ENCODE measurements around the gene BOC. TPM values are rescaled to one million over a fixed set of nuclear protein-coding genes. Genes with fewer than 3 reads are reported as not detected.

Gene BOC
- total and polyA plus RNA-seq, 2 experiments from 2014 or later = 18.4 to 21.6 TPM

DNA sequence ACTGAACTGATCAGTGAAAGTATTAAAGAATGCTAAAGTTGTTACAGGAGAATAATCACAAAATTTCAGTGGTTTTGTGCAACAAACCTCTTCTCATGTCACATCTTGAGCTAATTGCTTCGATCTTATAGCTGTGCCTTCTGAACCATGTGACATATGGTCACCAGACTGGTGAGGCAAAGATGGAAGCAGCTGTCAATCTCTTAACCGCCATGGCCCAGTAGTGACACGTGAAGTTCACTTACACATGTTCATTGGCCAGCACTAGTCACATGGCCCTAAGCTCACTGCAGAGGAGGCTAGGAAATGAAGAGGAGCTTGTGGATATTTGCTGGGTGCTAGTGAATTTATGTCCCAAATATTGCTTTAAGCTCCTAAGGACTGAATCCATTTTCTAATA lies 32.5 kb downstream of the BOC start:
- peaks cover 41% of the 10 kb centered on the region for H3K79me2 ChIP-seq (ENCODE audit: insufficient read depth)
- H3K4me3 ChIP-seq = no peak overlapping the region
- no peak overlapping the region for H3K9ac ChIP-seq
- in situ Hi-C loops (cut with MboI) = no loop called here
- 71 to 82% methylated on average over 3 of the region's 3 CpGs for WGBS, 2 experiments (ENCODE audit: low coverage in 1 of 2, low lambda C conversion rate in 2 of 2, missing lambda C conversion rate in 2 of 2)
- no peak overlapping the region for H2AFZ ChIP-seq
- peaks cover 52% of the 10 kb centered on the region for H3F3A ChIP-seq (ENCODE audit: insufficient read depth)
- no peaks in the 10 kb centered on the region for H3K27me3 ChIP-seq (replicated peaks; ENCODE audit: insufficient read depth)
- no peaks in the 10 kb centered on the region for H3K36me3 ChIP-seq (ENCODE audit: low read depth)
- H3K27ac ChIP-seq = no peak overlapping the region
- no peaks in the 10 kb centered on the region for H3K9me3 ChIP-seq (ENCODE audit: low read depth)
- no peak for DNase-seq
- no peaks in the 10 kb centered on the region for H4K20me1 ChIP-seq (ENCODE audit: insufficient read depth)
- H3K9me2 ChIP-seq (ENCODE audit: insufficient read depth) = no peaks in the 10 kb centered on the region
- peaks cover 66% of the 10 kb centered on the region for H3K4me1 ChIP-seq (ENCODE audit: insufficient read depth)
- no peak overlapping the region for H3K4me2 ChIP-seq (ENCODE audit: unreplicated experiment)
- no peak for TF ChIP-seq EZH2phosphoT487 (IDR thresholded peaks at IDR 0.05; ENCODE audit: insufficient read depth, low read depth)
- no peak for TF ChIP-seq EZH2 (IDR thresholded peaks at IDR 0.05; ENCODE audit: insufficient read depth, poor library complexity, severe bottlenecking)

DNA sequence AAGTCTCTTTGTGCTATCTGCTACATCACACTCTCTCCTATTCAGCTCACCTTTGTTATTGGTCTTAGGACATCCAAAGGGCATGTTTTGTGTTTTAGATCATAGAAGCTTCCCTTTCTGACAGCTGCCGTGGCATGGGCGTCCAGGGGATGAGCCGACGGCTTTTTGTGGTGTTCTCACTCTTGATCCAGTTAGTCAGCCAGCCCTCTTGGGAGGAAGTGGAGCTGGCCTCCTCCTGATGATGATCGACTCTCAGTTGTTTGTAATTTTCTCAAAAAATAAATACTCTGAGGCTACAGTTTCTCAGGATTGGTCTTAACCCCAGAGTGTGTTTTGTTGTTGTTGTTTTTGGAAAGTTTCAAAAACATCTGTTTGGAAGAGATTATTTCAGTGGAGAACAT lies 34.4 kb downstream of the BOC start:
- no peaks in the 10 kb centered on the region for H3K9me2 ChIP-seq (ENCODE audit: insufficient read depth)
- peak; percentile 90 for DNase-seq
- peak overlapping the region; percentile 68 for H3K27ac ChIP-seq
- WGBS, 2 experiments (ENCODE audit: low coverage in 1 of 2, low lambda C conversion rate in 2 of 2, missing lambda C conversion rate in 2 of 2) = 0% methylated on average over 5 of the region's 5 CpGs
- H3K36me3 ChIP-seq (ENCODE audit: low read depth) = no peaks in the 10 kb centered on the region
- peaks cover 40% of the 10 kb centered on the region for H3K79me2 ChIP-seq (ENCODE audit: insufficient read depth)
- H3F3A ChIP-seq (ENCODE audit: insufficient read depth) = peaks cover 60% of the 10 kb centered on the region
- no peaks in the 10 kb centered on the region for H4K20me1 ChIP-seq (ENCODE audit: insufficient read depth)
- in situ Hi-C loops (cut with MboI) = no loop called here
- peak overlapping the region; percentile 29; the same call in 1 of the 2 replicates for H3K4me3 ChIP-seq
- H3K4me1 ChIP-seq (ENCODE audit: insufficient read depth) = peaks cover 70% of the 10 kb centered on the region
- peak overlapping the region; percentile 63 for H3K9ac ChIP-seq
- H2AFZ ChIP-seq = peak overlapping the region; percentile 28
- TF ChIP-seq EZH2 (IDR thresholded peaks at IDR 0.05; ENCODE audit: insufficient read depth, poor library complexity, severe bottlenecking) (no peak), EZH2phosphoT487 (IDR thresholded peaks at IDR 0.05; ENCODE audit: insufficient read depth, low read depth) (no peak)
- H3K4me2 ChIP-seq (ENCODE audit: unreplicated experiment) = peak overlapping the region; percentile 79
- no peaks in the 10 kb centered on the region for H3K9me3 ChIP-seq (ENCODE audit: low read depth)
- H3K27me3 ChIP-seq (replicated peaks; ENCODE audit: insufficient read depth) = no peaks in the 10 kb centered on the region

DNA sequence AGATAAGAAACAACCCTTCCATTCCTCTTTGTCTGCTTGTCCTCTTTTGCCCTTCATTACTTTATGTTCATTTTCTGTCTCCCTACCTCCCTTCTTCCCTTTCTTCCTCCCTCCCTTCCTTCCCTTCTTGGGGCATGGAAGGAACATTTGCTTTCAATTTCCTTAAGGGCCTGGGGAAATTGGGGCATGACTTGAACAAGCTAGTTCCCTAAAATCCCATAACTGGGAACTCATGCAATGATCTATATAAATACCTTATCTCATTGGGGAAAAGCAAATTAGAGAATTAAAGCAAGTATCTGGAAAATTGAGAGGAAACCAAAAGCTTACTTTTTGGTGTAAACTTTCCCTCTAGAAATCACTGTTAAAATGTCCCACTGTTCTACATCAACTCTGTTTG lies 35.7 kb downstream of the BOC start:
- peaks cover 40% of the 10 kb centered on the region for H3K79me2 ChIP-seq (ENCODE audit: insufficient read depth)
- peaks cover 57% of the 10 kb centered on the region for H3K4me1 ChIP-seq (ENCODE audit: insufficient read depth)
- peak overlapping the region; percentile 81 for H3K27ac ChIP-seq
- peak overlapping the region; percentile 79 for H3K4me2 ChIP-seq (ENCODE audit: unreplicated experiment)
- in situ Hi-C loops (cut with MboI) = no loop called here
- no peak overlapping the region for H3K9ac ChIP-seq
- H2AFZ ChIP-seq = no peak overlapping the region
- no peaks in the 10 kb centered on the region for H3K9me2 ChIP-seq (ENCODE audit: insufficient read depth)
- TF ChIP-seq EZH2phosphoT487 (IDR thresholded peaks at IDR 0.05; ENCODE audit: insufficient read depth, low read depth) = no peak
- no peak for TF ChIP-seq EZH2 (IDR thresholded peaks at IDR 0.05; ENCODE audit: insufficient read depth, poor library complexity, severe bottlenecking)
- peak overlapping the region; percentile 30 for H3K4me3 ChIP-seq
- peaks cover 51% of the 10 kb centered on the region for H3F3A ChIP-seq (ENCODE audit: insufficient read depth)
- no peaks in the 10 kb centered on the region for H3K9me3 ChIP-seq (ENCODE audit: low read depth)
- H3K27me3 ChIP-seq (replicated peaks; ENCODE audit: insufficient read depth) = no peaks in the 10 kb centered on the region
- 0 out of 2 replicates have a peak, but pooled peaks cover 6% of the 10 kb centered on the region for H3K36me3 ChIP-seq (ENCODE audit: low read depth)
- DNase-seq = no peak
- H4K20me1 ChIP-seq (ENCODE audit: insufficient read depth) = no peaks in the 10 kb centered on the region

DNA sequence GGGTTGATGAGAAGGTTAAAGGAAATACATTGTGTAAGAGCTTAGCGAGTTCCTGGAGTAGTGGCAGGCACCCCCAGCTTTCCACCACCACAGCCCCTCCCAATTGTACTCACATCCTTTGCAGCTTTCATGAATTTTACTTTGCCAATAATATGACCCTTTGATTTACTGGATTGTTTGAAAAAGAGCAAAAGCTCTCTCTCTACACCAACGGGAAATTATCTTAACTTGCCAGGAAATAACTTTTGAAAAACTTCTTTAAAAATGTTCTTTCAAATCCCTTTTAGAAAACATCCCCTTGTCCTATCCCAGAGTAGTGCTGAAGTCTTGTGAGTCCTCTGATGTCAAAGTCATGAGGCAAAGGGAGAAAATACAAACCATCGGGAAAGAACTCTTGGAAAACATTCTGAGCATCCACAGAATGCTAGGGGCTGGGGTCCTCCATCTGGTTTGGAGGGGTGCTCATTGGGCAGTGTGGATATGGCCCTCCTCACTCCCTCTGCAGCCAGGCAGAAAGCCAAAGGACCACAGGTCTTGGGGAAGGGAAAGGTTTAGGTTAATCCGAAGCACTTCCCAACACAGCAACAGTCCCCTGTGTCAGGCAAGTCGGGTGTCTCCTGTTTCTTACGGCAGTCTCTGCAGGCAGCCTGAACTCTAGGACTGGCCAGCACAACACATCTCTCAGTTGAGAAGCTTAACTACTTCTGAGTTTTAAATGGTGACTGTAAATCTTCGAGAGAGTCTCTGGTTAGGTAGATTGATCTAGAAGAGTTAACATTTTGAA lies 36.5 kb downstream of the BOC start:
- no peak overlapping the region for H3K4me3 ChIP-seq
- H3K9me3 ChIP-seq (ENCODE audit: low read depth) = no peaks in the 10 kb centered on the region
- peaks cover 36% of the 10 kb centered on the region for H3K79me2 ChIP-seq (ENCODE audit: insufficient read depth)
- peak overlapping the region; percentile 79 for H3K4me2 ChIP-seq (ENCODE audit: unreplicated experiment)
- no peaks in the 10 kb centered on the region for H3K27me3 ChIP-seq (replicated peaks; ENCODE audit: insufficient read depth)
- 4 to 5% methylated on average over 7 of the region's 7 CpGs for WGBS, 2 experiments (ENCODE audit: low coverage in 1 of 2, low lambda C conversion rate in 2 of 2, missing lambda C conversion rate in 2 of 2)
- peaks cover 43% of the 10 kb centered on the region for H3F3A ChIP-seq (ENCODE audit: insufficient read depth)
- H3K9ac ChIP-seq = peak overlapping the region; percentile 62
- DNase-seq = peak; percentile 50
- no peaks in the 10 kb centered on the region for H3K9me2 ChIP-seq (ENCODE audit: insufficient read depth)
- in situ Hi-C loops (cut with MboI) = no loop called here
- H3K36me3 ChIP-seq (ENCODE audit: low read depth) = 0 out of 2 replicates have a peak, but pooled peaks cover 6% of the 10 kb centered on the region
- peaks cover 49% of the 10 kb centered on the region for H3K4me1 ChIP-seq (ENCODE audit: insufficient read depth)
- TF ChIP-seq EZH2 (IDR thresholded peaks at IDR 0.05; ENCODE audit: insufficient read depth, poor library complexity, severe bottlenecking) = no peak
- no peak for TF ChIP-seq EZH2phosphoT487 (IDR thresholded peaks at IDR 0.05; ENCODE audit: insufficient read depth, low read depth)
- H4K20me1 ChIP-seq (ENCODE audit: insufficient read depth) = no peaks in the 10 kb centered on the region
- H2AFZ ChIP-seq = peak overlapping the region; percentile 28
- peak overlapping the region; percentile 81 for H3K27ac ChIP-seq
